Caco-2 (cell line): Measurements from ENCODE around the gene SHB. TPM values are rescaled to one million over a fixed set of nuclear protein-coding genes. Genes with fewer than 3 reads are reported as not detected.

Experiments used
- BruUV-seq: library from RNA; stranded (reverse); fragments of 400-500 nt; replicated peaks from 2 replicates; lab custom pipeline; 2021; lab: Mats Ljungman, UMichigan
- CTCF ChIA-PET: fragments of 300-600 bp; sonication (Branson Sonifier 250); formaldehyde crosslinking; loops from one replicate; lab custom pipeline; 2022; ENCODE audit warnings: antibody characterized with exemption; lab: Charles Lee
- POLR2A ChIA-PET: fragments of 300-600 bp; sonication (Branson Sonifier 250); formaldehyde crosslinking; loops from one replicate; lab custom pipeline; 2022; ENCODE audit warnings: antibody characterized with exemption; lab: Charles Lee
- DNase-seq, 2 experiments: peaks; one replicate each; pipeline versions ENCODE4 v3.0.0 to v3.0.0-alpha.2; 2020 to 2022
- H3K27me3 ChIP-seq: replicated peaks from 2 replicates; pipeline ENCODE4 v1.6.0; 2011; ENCODE audit warnings: low read length; ENCODE audit not compliant: control insufficient read depth, insufficient read depth
- H3K36me3 ChIP-seq: 2 replicates; pipeline ENCODE4 v1.5.1; 2011; ENCODE audit warnings: low read length; ENCODE audit not compliant: control insufficient read depth, insufficient read depth
- H3K4me1 ChIP-seq: fragments of 250-450 bp; sonication (Bioruptor Pico); 2 replicates; pipeline ENCODE4 v1.5.1; 2020; ENCODE audit warnings: mild to moderate bottlenecking
- H3K4me3 ChIP-seq: 2 replicates; pipeline ENCODE4 v1.5.1; 2011; ENCODE audit warnings: low read depth, mild to moderate bottlenecking, control low read depth, low read length
- H3K9me3 ChIP-seq: fragments of 250-450 bp; sonication (Bioruptor Pico); 2 replicates; pipeline ENCODE4 v1.5.1; 2020; ENCODE audit warnings: mild to moderate bottlenecking, moderate library complexity
- H3K27ac Mint-ChIP-seq: one replicate; pipeline ENCODE4 v1.8.0; 2022; ENCODE audit warnings: mixed read lengths; ENCODE audit not compliant: unreplicated experiment
- H3K27me3 Mint-ChIP-seq: one replicate; pipeline ENCODE4 v1.8.0; 2022; ENCODE audit warnings: mixed read lengths; ENCODE audit not compliant: insufficient read depth, unreplicated experiment
- H3K36me3 Mint-ChIP-seq: one replicate; pipeline ENCODE4 v1.8.0; 2022; ENCODE audit warnings: mild to moderate bottlenecking, mixed read lengths; ENCODE audit not compliant: insufficient read depth, unreplicated experiment
- H3K4me1 Mint-ChIP-seq: one replicate; pipeline ENCODE4 v1.8.0; 2022; ENCODE audit warnings: low read depth, mixed read lengths; ENCODE audit not compliant: unreplicated experiment
- H3K4me3 Mint-ChIP-seq: one replicate; pipeline ENCODE4 v1.8.0; 2022; ENCODE audit warnings: mild to moderate bottlenecking, moderate library complexity, mixed read lengths; ENCODE audit not compliant: unreplicated experiment
- H3K9me3 Mint-ChIP-seq: one replicate; pipeline ENCODE4 v1.8.0; 2022; ENCODE audit warnings: mixed read lengths; ENCODE audit not compliant: unreplicated experiment
- CTCF ChIP-seq, 2 experiments: fragments of 200-600 bp in 1 of 2; IDR thresholded peaks; 1 replicate in 1 of 2; 2 replicates in 1 of 2; pipeline versions ENCODE4 v1.5.1 to v1.8.0; 2011 to 2022; ENCODE audit warnings: antibody characterized with exemption in 1 of 2, control low read depth in 1 of 2, inconsistent platforms in 1 of 2, low read depth in 1 of 2, low read length in 1 of 2, mild to moderate bottlenecking in 1 of 2, moderate library complexity in 1 of 2; ENCODE audit not compliant: insufficient read depth in 1 of 2, severe bottlenecking in 1 of 2, unreplicated experiment in 1 of 2
- intact Hi-C: fragments of 100-400 bp; cut with micrococcal nuclease; formaldehyde crosslinking; loops from one replicate; pipeline ENCODE4 v1.10.0; 2022; ENCODE audit not compliant: unreplicated experiment
- total RNA-seq: library from RNA; stranded (reverse); gene quantifications from 2 replicates; pipeline ENCODE4 v1.2.3, GENCODE V29; 2022

Gene SHB
- total RNA-seq, 1 experiment from 2014 or later = 18.3 TPM

- CTCF ChIA-PET = no interaction called here
- no peak overlapping the region for H3K4me3 ChIP-seq
- Mint-ChIP-seq H3K4me3 (no peak overlapping the region), H3K27ac (no peak overlapping the region), H3K36me3 (peaks cover 21% of the 10 kb centered on the region), H3K27me3 (no peaks in the 10 kb centered on the region), H3K9me3 (no peaks in the 10 kb centered on the region), H3K4me1 (peaks cover 20% of the 10 kb centered on the region)
- TF ChIP-seq CTCF (IDR thresholded peaks at IDR 0.05; ENCODE audit: insufficient read depth in 1 of 2, low read depth in 1 of 2, low read length in 1 of 2, severe bottlenecking in 1 of 2, unreplicated experiment in 1 of 2) = no peak
- H3K36me3 ChIP-seq = 0 out of 2 replicates have a peak, but pooled peaks cover 1% of the 10 kb centered on the region
- POLR2A ChIA-PET = no interaction called here
- no peak for DNase-seq
- BruUV-seq = no TSS peak
- peaks cover 21% of the 10 kb centered on the region for H3K4me1 ChIP-seq
- no peaks in the 10 kb centered on the region for H3K9me3 ChIP-seq
- no peaks in the 10 kb centered on the region for H3K27me3 ChIP-seq
- intact Hi-C loops = no loop called here
Measured at GRCh38 chr9:38004809-38005560, 64.0 kb downstream of the SHB start.

GRCh38 chr9:38003946-38004808, 64.8 kb downstream of the SHB start:
- peaks cover 22% of the 10 kb centered on the region for H3K4me1 Mint-ChIP-seq

More at GRCh38 chr9:38003946-38004808, 64.8 kb downstream of the SHB start:
- ChIA-PET CTCF (no interaction called here), POLR2A (no interaction called here)
- H3K27me3 Mint-ChIP-seq = no peaks in the 10 kb centered on the region
- TF ChIP-seq CTCF (IDR thresholded peaks at IDR 0.05; ENCODE audit: insufficient read depth in 1 of 2, low read depth in 1 of 2, low read length in 1 of 2, severe bottlenecking in 1 of 2, unreplicated experiment in 1 of 2) = no peak
- no TSS peak for BruUV-seq
- no peak for DNase-seq
- no peak overlapping the region for H3K27ac Mint-ChIP-seq
- no peaks in the 10 kb centered on the region for H3K9me3 Mint-ChIP-seq
- no peak overlapping the region for H3K4me3 Mint-ChIP-seq
- H3K36me3 ChIP-seq = 0 out of 2 replicates have a peak, but pooled peaks cover 1% of the 10 kb centered on the region
- no peak overlapping the region for H3K4me3 ChIP-seq
- peaks cover 13% of the 10 kb centered on the region for H3K4me1 ChIP-seq
- no peaks in the 10 kb centered on the region for H3K27me3 ChIP-seq
- peaks cover 26% of the 10 kb centered on the region for H3K36me3 Mint-ChIP-seq
- intact Hi-C loops = no loop called here
- H3K9me3 ChIP-seq = no peaks in the 10 kb centered on the region
